K562 (cell line): ENCODE measurements around the gene VDR. TPM values are rescaled to one million over a fixed set of nuclear protein-coding genes. Genes with fewer than 3 reads are reported as not detected.

Experiments used
- ATAC-seq: fragments of 200-7000 bp; cut with Tn5 transposase; 3 replicates; pipeline ENCODE4 v1.9.1; 2020; ENCODE audit warnings: moderate library complexity
- BruUV-seq: library from RNA; stranded (reverse); fragments of 400-500 nt; replicated peaks from 2 replicates; lab custom pipeline; 2021; lab: Mats Ljungman, UMichigan
- CTCF ChIA-PET: fragments of 300-600 bp; formaldehyde crosslinking; extraction: SDS; loops from one replicate; lab custom pipeline; 2021; ENCODE audit warnings: low intra/inter-chr PET ratio; lab: Yijun Ruan, JAX
- POLR2A ChIA-PET: fragments of 300-600, 350-650 bp; sonication (Branson Sonifier 250); formaldehyde crosslinking; extraction: SDS; loops from one replicate; lab custom pipeline; 2021; ENCODE audit warnings: antibody characterized with exemption, inconsistent platforms; lab: Yijun Ruan, JAX
- DNase-seq, 4 experiments: peaks; one replicate each; pipeline versions ENCODE4 v3.0.0 to v3.0.0-alpha.2; 2011 to 2018; ENCODE audit warnings: low spot score in 3 of 4, mixed read lengths in 3 of 4; ENCODE audit errors: extremely low read depth in 1 of 4
- FAIRE-seq: peaks from 2 replicates; lab custom pipeline; 2011; peaks lifted over from hg19 to GRCh38; lab: Jason Lieb, UNC
- H2AFZ ChIP-seq: 2 replicates; pipeline ENCODE4 v1.6.0; 2011; ENCODE audit warnings: low read depth, low read length, control low read depth, inconsistent platforms
- H3K27ac ChIP-seq: fragments of 200-600 bp; 3 replicates; pipeline ENCODE4 v1.8.0; 2011; ENCODE audit warnings: low read depth, mild to moderate bottlenecking, control low read depth, inconsistent platforms, low read length, moderate library complexity, mixed read lengths; ENCODE audit errors: extremely low read depth
- H3K27me3 ChIP-seq, 2 experiments: fragments of 300-600 bp in 1 of 2; 2 replicates in 1 of 2; 3 replicates in 1 of 2; pipeline versions ENCODE4 v1.6.0 to v1.8.0; 2011; ENCODE audit warnings: inconsistent platforms in 2 of 2, low read length in 2 of 2, mild to moderate bottlenecking in 1 of 2, mixed read lengths in 1 of 2, moderate library complexity in 1 of 2; ENCODE audit not compliant: control insufficient read depth in 2 of 2, insufficient read depth in 2 of 2
- H3K36me3 ChIP-seq: fragments of 300-600 bp; 3 replicates; pipeline ENCODE4 v1.8.0; 2011; ENCODE audit warnings: mild to moderate bottlenecking, low read length, inconsistent platforms; ENCODE audit not compliant: control insufficient read depth, insufficient read depth
- H3K4me1 ChIP-seq, 2 experiments: fragments of 200-600 bp in 1 of 2; replicated peaks in 1 of 2; 2 replicates in 1 of 2; 3 replicates in 1 of 2; pipeline versions ENCODE4 v1.5.1 to v1.8.0; 2011; ENCODE audit warnings: inconsistent platforms in 2 of 2, low read length in 2 of 2, mild to moderate bottlenecking in 1 of 2, mixed read lengths in 1 of 2, moderate library complexity in 1 of 2; ENCODE audit not compliant: control insufficient read depth in 2 of 2, insufficient read depth in 2 of 2
- H3K4me2 ChIP-seq: 2 replicates; pipeline ENCODE4 v1.6.1; 2011; ENCODE audit warnings: low read length, control low read depth, inconsistent platforms, mixed read lengths; ENCODE audit not compliant: insufficient read depth
- H3K4me3 ChIP-seq: fragments of 200-600 bp; sonication (generic), shearing (Covaris generic); 2 replicates; pipeline ENCODE4 v1.5.1; 2016; ENCODE audit warnings: control low read depth, inconsistent platforms
- H3K79me2 ChIP-seq: fragments of 200-600 bp; 3 replicates; pipeline ENCODE4 v1.8.0; 2011; ENCODE audit warnings: low read length, inconsistent platforms; ENCODE audit not compliant: control insufficient read depth, insufficient read depth
- H3K9ac ChIP-seq, 2 experiments: 2 replicates each; pipeline versions ENCODE4 v1.6.0 to v1.6.1; 2011; ENCODE audit warnings: low read depth in 2 of 2, low read length in 2 of 2, control low read depth in 1 of 2, inconsistent platforms in 1 of 2, mild to moderate bottlenecking in 1 of 2, mixed read lengths in 1 of 2; ENCODE audit not compliant: insufficient read depth in 1 of 2
- H3K9me1 ChIP-seq: one replicate; pipeline ENCODE4 v1.6.0; 2011; ENCODE audit warnings: inconsistent platforms, mild to moderate bottlenecking, low read length, moderate library complexity; ENCODE audit not compliant: control insufficient read depth, insufficient read depth
- H3K9me3 ChIP-seq: replicated peaks from 2 replicates; pipeline ENCODE4 v1.5.1; 2011; ENCODE audit warnings: low read depth, low read length, inconsistent platforms; ENCODE audit not compliant: control insufficient read depth, insufficient read depth
- H4K20me1 ChIP-seq: replicated peaks from 2 replicates; pipeline ENCODE4 v1.6.1; 2011; ENCODE audit warnings: low read length, inconsistent platforms, mixed read lengths; ENCODE audit not compliant: control insufficient read depth, insufficient read depth
- BCOR ChIP-seq: fragments of 450-650 bp; IDR thresholded peaks from 2 replicates; pipeline ENCODE4 v1.6.1; 2016
- PHB2 ChIP-seq: fragments of 450-650 bp; IDR thresholded peaks from 2 replicates; pipeline ENCODE4 v1.6.1; 2017; ENCODE audit warnings: low read depth
- POLR2G ChIP-seq: fragments of 200-400 bp; formaldehyde crosslinking; IDR thresholded peaks from 2 replicates; pipeline ENCODE4 v1.6.1; 2017; ENCODE audit warnings: low read depth, mild to moderate bottlenecking, antibody characterized with exemption, low read length, moderate library complexity
- RBFOX2 ChIP-seq: fragments of 200-400 bp; formaldehyde crosslinking; IDR thresholded peaks from 2 replicates; pipeline ENCODE4 v1.6.1; 2017; ENCODE audit warnings: low read depth, mild to moderate bottlenecking, low read length, moderate library complexity
- ZNF644 ChIP-seq: fragments of 200-800 bp; sonication (Bioruptor generic); IDR thresholded peaks from 2 replicates; pipeline ENCODE4 v1.6.1; 2016; ENCODE audit warnings: low read depth, missing genetic modification characterization, missing compliant biosample characterization
- WGBS: fragments of 100-300 bp; shearing (Covaris generic); methylation state at CpG from one replicate; pipeline ENCODE4 v1.1.6; 2016; ENCODE audit warnings: low coverage, mixed read lengths; ENCODE audit not compliant: insufficient coverage; ENCODE audit errors: missing lambda C conversion rate; 5-methylcytosine and 5-hydroxymethylcytosine counted together
- in situ Hi-C: fragments of 300-500 bp; cut with MboI; formaldehyde crosslinking; loops from 4 replicates; pipeline ENCODE4 v1.15.0; 2018; ENCODE audit warnings: inconsistent platforms, mixed read lengths
- intact Hi-C: fragments of 100-400 bp; cut with micrococcal nuclease; formaldehyde crosslinking; loops from 2 replicates; pipeline ENCODE4 v1.14.2; 2022
- polyA plus RNA-seq, 8 experiments: library from polyadenylated mRNA; depleted of rRNA in 4 of 8; stranded (reverse) in 5 of 8; unstranded in 3 of 8; fragments of >200 nt; fragmentation: Nextera tagmentation in 2 of 8; fragmentation: Illumina TruSeq in 1 of 8; extraction: Ambion mirVana in 2 of 8; extraction: Trizol in 1 of 8; gene quantifications; 2 replicates each; pipeline versions ENCODE4 v1.2.1 to v1.2.3, GENCODE V29; 2011 to 2014; ENCODE audit warnings: inconsistent platforms in 1 of 8, missing spikeins in 1 of 8
- total RNA-seq, 7 experiments: library from RNA; depleted of rRNA in 6 of 7; stranded (reverse); fragments of >200 nt in 6 of 7; fragmentation: Illumina TruSeq in 2 of 7; extraction: Trizol in 2 of 7; gene quantifications; 2 replicates each; pipeline versions ENCODE4 v1.2.1 to v1.2.3, GENCODE V29; 2011 to 2021; ENCODE audit warnings: low replicate concordance in 1 of 7

Gene VDR
- total and polyA plus RNA-seq, 9 of the 15 experiments (the other 6 are each of a cell fraction or from before 2014, with no cell fraction given) = 0.61 to 4.8 (median 2.0) TPM

DNA sequence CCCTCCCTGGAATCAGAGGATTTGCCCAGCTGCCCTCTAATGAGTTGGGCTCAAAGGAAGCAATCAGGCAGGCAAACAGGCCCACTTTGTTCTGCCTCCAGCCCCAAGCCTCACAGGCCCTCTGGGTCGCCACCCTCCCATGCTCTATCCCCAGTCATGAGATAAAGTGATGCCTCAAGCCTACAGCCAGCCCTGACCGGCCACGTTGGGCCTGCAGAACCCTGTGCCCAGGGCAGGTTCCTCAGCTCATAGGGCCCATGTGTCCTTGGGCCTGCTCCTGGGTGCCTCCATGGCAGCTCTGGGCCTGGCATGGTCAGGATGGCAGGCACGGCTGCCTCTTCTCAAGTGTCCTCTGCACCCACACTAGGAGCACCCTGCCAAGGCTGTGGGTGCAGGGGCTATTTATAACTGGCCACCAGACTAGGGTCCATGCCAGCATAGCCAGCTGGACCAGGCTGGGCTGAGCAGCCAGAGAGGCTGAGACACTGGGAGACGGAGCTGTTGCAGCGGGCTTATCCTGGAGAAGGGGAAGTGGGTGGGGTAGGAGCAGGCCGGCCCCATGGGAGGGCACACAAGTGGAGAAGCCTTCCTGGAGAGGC lies 105.3 kb downstream of the VDR start (continued):
- TF ChIP-seq ZNF644 (tag) (no peak), BCOR (no peak)
- TF ChIP-seq, all 486 proteins: peak for 2

DNA sequence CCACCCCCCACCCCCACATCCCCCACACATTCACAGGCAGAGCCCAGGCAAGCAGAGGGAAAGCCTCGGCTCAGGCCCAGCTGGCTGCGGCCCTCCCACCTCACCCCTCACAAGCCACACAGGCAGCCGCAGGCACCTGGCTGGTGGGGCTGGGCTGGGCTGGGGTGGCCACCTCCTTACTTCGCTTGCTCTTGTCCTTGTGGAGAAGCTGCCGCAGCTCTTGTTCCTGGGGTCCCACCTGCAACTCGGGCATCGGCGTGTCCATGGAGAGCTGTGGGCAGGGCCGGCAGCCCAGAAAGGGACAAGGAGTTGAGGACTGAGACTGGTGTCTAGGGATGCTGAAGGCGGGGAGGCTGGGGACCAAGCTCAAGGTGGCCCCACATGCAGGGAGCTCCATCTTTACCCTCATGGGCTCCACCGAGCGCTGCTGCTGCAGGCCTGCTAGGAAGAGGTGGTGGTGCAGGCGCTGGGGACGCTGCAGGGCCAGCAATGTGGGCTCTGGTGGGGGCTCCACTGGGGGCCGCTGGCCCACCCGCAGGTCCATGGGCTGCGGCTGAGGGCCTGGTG lies 106.3 kb downstream of the VDR start:
- no TSS peak for BruUV-seq
- in situ Hi-C loops (no loop called here), intact Hi-C loops (loop anchor here (5.0 kb wide), 1 partner anchor 39 kb away; no protein-coding TSS in a partner anchor)
- Histone ChIP-seq H2AFZ (no peak overlapping the region), H3K4me1 (peaks cover 0 to 40% of the 10 kb centered on the region in 2 experiments; a peak in 4 of 5 replicates), H4K20me1 (peaks cover 7% of the 10 kb centered on the region; the same call in 1 of the 2 replicates), H3K27ac (no peak overlapping the region), H3K36me3 (peaks cover 97% of the 10 kb centered on the region; the same call in 2 of the 3 replicates), H3K9me3 (no peaks in the 10 kb centered on the region), H3K9me1 (peaks cover 5% of the 10 kb centered on the region), H3K79me2 (peaks cover 46% of the 10 kb centered on the region), H3K9ac (no peak overlapping the region), H3K4me3 (no peak overlapping the region), H3K27me3 (no peaks in the 10 kb centered on the region), H3K4me2 (no peak overlapping the region)
- FAIRE-seq (no peak), DNase-seq (no peak), ATAC-seq (no peak)
- TF ChIP-seq PHB2 = no peak
- TF ChIP-seq RBFOX2 = peak; percentile 24; the same call in 1 of the 2 replicates
- TF ChIP-seq POLR2G = peak; percentile 67
- CTCF ChIA-PET = no interaction called here
- 93% methylated on average over 14 of the region's 17 CpGs for WGBS
- POLR2A ChIA-PET = interaction anchor here (1.1 to 1.2 kb wide), 2 partner anchors 9 to 10 kb away, joined by 4 to 5 read pairs; no protein-coding TSS in a partner anchor
